ENCODE results near the gene CNOT4.

Gene CNOT4

GRCh38 chr7:135552148-135552547, 42.2 kb upstream of the CNOT4 start:
- TF ChIP-seq FOXA1 (IDR thresholded peaks at IDR 0.05) (no peak), ELF4 (IDR thresholded peaks at IDR 0.05) (no peak), LEF1 (IDR thresholded peaks at IDR 0.05; ENCODE audit: borderline replicate concordance) (no peak), NFRKB (IDR thresholded peaks at IDR 0.05) (no peak), SP1 (IDR thresholded peaks at IDR 0.05) (no peak), ZNF384 (IDR thresholded peaks at IDR 0.05) (no peak), FOXK2 (IDR thresholded peaks at IDR 0.05) (no peak), ARNT (IDR thresholded peaks at IDR 0.05) (no peak)
- TF ChIP-seq, protein P1, sequence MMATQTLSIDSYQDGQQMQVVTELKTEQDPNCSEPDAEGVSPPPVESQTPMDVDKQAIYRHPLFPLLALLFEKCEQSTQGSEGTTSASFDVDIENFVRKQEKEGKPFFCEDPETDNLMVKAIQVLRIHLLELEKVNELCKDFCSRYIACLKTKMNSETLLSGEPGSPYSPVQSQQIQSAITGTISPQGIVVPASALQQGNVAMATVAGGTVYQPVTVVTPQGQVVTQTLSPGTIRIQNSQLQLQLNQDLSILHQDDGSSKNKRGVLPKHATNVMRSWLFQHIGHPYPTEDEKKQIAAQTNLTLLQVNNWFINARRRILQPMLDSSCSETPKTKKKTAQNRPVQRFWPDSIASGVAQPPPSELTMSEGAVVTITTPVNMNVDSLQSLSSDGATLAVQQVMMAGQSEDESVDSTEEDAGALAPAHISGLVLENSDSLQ (IDR thresholded peaks at IDR 0.05): no peak
- no peak for DNase-seq (ENCODE audit: extremely low spot score)
- ChIA-PET CTCF (no interaction called here), POLR2A (no interaction called here)

GRCh38 chr7:135550196-135550595, 40.3 kb upstream of the CNOT4 start:
- ChIA-PET POLR2A (interaction anchor here (0.9 kb wide), 1 partner anchor 31 kb away, joined by 3 read pairs; no protein-coding TSS in a partner anchor), CTCF (no interaction called here)
- DNase-seq (ENCODE audit: extremely low spot score): no peak
- TF ChIP-seq FOXK2 (IDR thresholded peaks at IDR 0.05): no peak
- TF ChIP-seq SP1 (IDR thresholded peaks at IDR 0.05): no peak
- TF ChIP-seq SUZ12 (IDR thresholded peaks at IDR 0.05): no peak
- no peak for TF ChIP-seq L3MBTL2 (conservative IDR thresholded peaks at IDR 0.05)
- TF ChIP-seq ELF4 (IDR thresholded peaks at IDR 0.05): no peak
- TF ChIP-seq, protein P1 (IDR thresholded peaks at IDR 0.05): no peak

DNA sequence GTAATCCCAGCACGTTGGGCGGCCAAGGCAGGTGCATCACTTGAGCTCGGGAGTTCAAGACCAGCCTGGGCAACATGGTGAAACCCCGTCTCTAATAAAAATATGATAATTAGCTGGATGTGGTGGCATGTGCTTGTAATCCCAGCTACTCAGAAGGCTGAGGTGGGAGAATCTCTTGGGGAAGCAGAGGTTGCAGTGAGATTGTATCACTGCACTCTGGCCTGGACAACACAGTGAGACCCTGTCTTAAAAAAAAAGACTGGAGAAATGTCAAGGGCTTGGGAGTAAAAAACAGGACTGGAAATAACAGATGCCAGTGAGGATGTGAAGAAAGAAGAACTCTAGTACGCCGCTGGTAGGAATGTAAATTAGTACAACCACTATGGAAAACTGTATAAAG, 31.1 kb upstream of the CNOT4 start:
- ChIA-PET CTCF (no interaction called here), POLR2A (no interaction called here)
- DNase-seq (ENCODE audit: extremely low spot score): no peak
- TF ChIP-seq LEF1 (IDR thresholded peaks at IDR 0.05; ENCODE audit: borderline replicate concordance): no peak
- no peak for TF ChIP-seq L3MBTL2 (conservative IDR thresholded peaks at IDR 0.05)
- TF ChIP-seq NFRKB (IDR thresholded peaks at IDR 0.05): no peak

GRCh38 chr7:135539629-135540028, 29.7 kb upstream of the CNOT4 start:
- CTCF ChIA-PET: no interaction called here
- POLR2A ChIA-PET: no interaction called here

GRCh38 chr7:135538376-135538775, 28.5 kb upstream of the CNOT4 start:
- DNase-seq (ENCODE audit: extremely low spot score): no peak
- ChIA-PET POLR2A (no interaction called here), CTCF (no interaction called here)
- TF ChIP-seq FOXM1 (IDR thresholded peaks at IDR 0.05; ENCODE audit: borderline replicate concordance) (no peak), SUZ12 (IDR thresholded peaks at IDR 0.05) (no peak), TARDBP (IDR thresholded peaks at IDR 0.05) (no peak), NFRKB (IDR thresholded peaks at IDR 0.05) (no peak), ELF4 (IDR thresholded peaks at IDR 0.05) (no peak), ZNF384 (IDR thresholded peaks at IDR 0.05) (no peak), ARNT (IDR thresholded peaks at IDR 0.05) (no peak), HDGF (IDR thresholded peaks at IDR 0.05; ENCODE audit: borderline replicate concordance) (no peak), CTBP1 (IDR thresholded peaks at IDR 0.05; ENCODE audit: borderline replicate concordance) (no peak), FOXK2 (IDR thresholded peaks at IDR 0.05) (no peak)
- TF ChIP-seq, protein P1 (IDR thresholded peaks at IDR 0.05): no peak

More at GRCh38 chr7:135539629-135540028, 29.7 kb upstream of the CNOT4 start:
- TF ChIP-seq HDGF (IDR thresholded peaks at IDR 0.05; ENCODE audit: borderline replicate concordance) (no peak), FOXK2 (IDR thresholded peaks at IDR 0.05) (no peak)
- no peak for DNase-seq (ENCODE audit: extremely low spot score)

DNA sequence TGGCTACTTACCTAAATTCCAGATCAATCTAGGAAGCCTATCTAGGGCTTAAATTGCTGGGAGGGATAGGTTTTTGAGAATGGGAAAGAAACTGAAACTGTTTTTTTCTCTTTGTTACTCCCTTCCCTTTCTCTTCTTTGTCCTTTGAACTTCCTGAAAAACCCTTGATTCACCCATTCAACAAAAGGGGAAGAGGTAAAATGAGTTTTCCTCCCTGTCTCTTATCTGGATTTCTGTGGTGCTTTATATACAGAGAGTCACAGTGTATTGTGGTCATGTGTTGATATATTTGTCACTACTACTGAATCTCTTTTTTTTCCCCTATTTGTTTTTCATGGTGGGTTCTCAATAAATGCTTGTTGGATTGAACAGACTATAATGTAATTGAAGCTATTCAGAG, 28.0 kb upstream of the CNOT4 start:
- ChIA-PET CTCF (no interaction called here), POLR2A (no interaction called here)
- DNase-seq (ENCODE audit: extremely low spot score): no peak
- TF ChIP-seq CTBP1 (IDR thresholded peaks at IDR 0.05; ENCODE audit: borderline replicate concordance) (no peak), FOXK2 (IDR thresholded peaks at IDR 0.05) (no peak), ZNF384 (IDR thresholded peaks at IDR 0.05) (no peak), ARNT (IDR thresholded peaks at IDR 0.05) (no peak), ELF4 (IDR thresholded peaks at IDR 0.05) (no peak), SUZ12 (IDR thresholded peaks at IDR 0.05) (no peak), SP1 (IDR thresholded peaks at IDR 0.05) (no peak), LEF1 (IDR thresholded peaks at IDR 0.05; ENCODE audit: borderline replicate concordance) (no peak), BHLHE40 (IDR thresholded peaks at IDR 0.05; ENCODE audit: borderline replicate concordance) (no peak), FOXA1 (IDR thresholded peaks at IDR 0.05) (no peak), TARDBP (IDR thresholded peaks at IDR 0.05) (no peak), FOXM1 (IDR thresholded peaks at IDR 0.05; ENCODE audit: borderline replicate concordance) (no peak)
- TF ChIP-seq, protein P1 (IDR thresholded peaks at IDR 0.05): no peak

DNA sequence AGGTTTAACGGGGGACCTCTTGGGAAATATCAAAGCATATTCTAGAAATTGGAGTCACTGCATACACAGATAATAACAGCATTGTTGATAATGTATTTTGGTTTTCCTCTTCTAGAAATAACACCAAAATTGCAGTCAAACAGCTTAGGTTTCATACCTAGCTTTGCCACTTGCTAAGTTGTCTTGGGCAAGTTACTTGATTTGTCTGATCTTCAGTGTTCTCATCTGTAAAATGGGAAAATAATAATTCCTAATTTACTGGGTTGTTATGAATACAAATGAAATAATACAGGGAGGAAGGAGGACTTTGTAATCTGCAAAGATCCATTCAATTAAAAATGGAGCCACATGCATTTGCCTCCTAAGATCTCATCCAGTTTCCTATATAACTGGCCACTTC, 27.6 kb upstream of the CNOT4 start:
- DNase-seq (ENCODE audit: extremely low spot score): no peak
- CTCF ChIA-PET: no interaction called here
- TF ChIP-seq FOXK2 (IDR thresholded peaks at IDR 0.05): no peak
- no peak for TF ChIP-seq L3MBTL2 (conservative IDR thresholded peaks at IDR 0.05)
- no peak for TF ChIP-seq FOXM1 (IDR thresholded peaks at IDR 0.05; ENCODE audit: borderline replicate concordance)
- TF ChIP-seq NFRKB (IDR thresholded peaks at IDR 0.05): no peak
- no peak for TF ChIP-seq SP1 (IDR thresholded peaks at IDR 0.05)
- TF ChIP-seq ZNF384 (IDR thresholded peaks at IDR 0.05): no peak
- no peak for TF ChIP-seq LEF1 (IDR thresholded peaks at IDR 0.05; ENCODE audit: borderline replicate concordance)
- POLR2A ChIA-PET: no interaction called here
